Mucosa of descending colon (tissue), 3 donors: ENCODE measurements around the gene TAPT1. TPM values are rescaled to one million over a fixed set of nuclear protein-coding genes. Genes with fewer than 3 reads are reported as not detected.

Experiments
- ATAC-seq: fragments of 200-7000 bp; cut with Tn5 transposase; one replicate; pipeline ENCODE4 v1.9.1; 2020; ENCODE audit warnings: mild to moderate bottlenecking, moderate library complexity
- DNase-seq, 3 donors: peaks; one replicate each; pipeline ENCODE4 v3.0.0-alpha.2; 2020
- H3K36me3 ChIP-seq: fragments of 200-600 bp; one replicate; pipeline ENCODE4 v1.8.0; 2021; ENCODE audit warnings: low read depth, mild to moderate bottlenecking
- H3K4me1 ChIP-seq: fragments of 200-600 bp; one replicate; pipeline ENCODE4 v1.8.0; 2021; ENCODE audit warnings: low read depth, mild to moderate bottlenecking
- H3K4me3 ChIP-seq: fragments of 200-600 bp; one replicate; pipeline ENCODE4 v1.8.0; 2021; ENCODE audit warnings: mild to moderate bottlenecking
- H3K9me3 ChIP-seq: fragments of 200-600 bp; one replicate; pipeline ENCODE4 v1.8.0; 2021; ENCODE audit warnings: mild to moderate bottlenecking
- intact Hi-C, 2 donors: fragments of 100-400 bp; cut with DNase I in 1 of 2; cut with micrococcal nuclease in 1 of 2; formaldehyde crosslinking; loops; one replicate each; pipeline versions ENCODE4 v1.11.0 to v1.11.1; 2022; cut with DNase I, micrococcal nuclease
- total RNA-seq, 3 donors: library from RNA; stranded (reverse); fragmentation: NEBNext Ultra II Directional in 2 of 3; extraction: Animal tissue kit (Norgen Biotek cat#: 25700) in 2 of 3; gene quantifications; one replicate each; pipeline versions ENCODE4 v1.2.1 to v1.2.4, GENCODE V29; 2021 to 2023
- TF ChIP-seq, protein P1 (sequence below): fragments of 200-600 bp; IDR thresholded peaks from one replicate; pipeline ENCODE4 v1.8.0; 2022; ENCODE audit warnings: antibody characterized with exemption, mild to moderate bottlenecking
- donor health status: DM: no; HTN: no; CAD: no; lungs with moderate emphysema.
- donor health status: DM: no; HTN: no; CAD: no.
- donor health status: DM: no; HTN: yes; CAD: no.

TAPT1 gene
- total RNA-seq, 3 donors from 2014 or later = 38.2 to 62.6 (median 38.8) TPM

GRCh38 chr4:16222957-16223527, 3.2 kb downstream of the TAPT1 start:
- H3K4me3 ChIP-seq = no peak overlapping the region

GRCh38 chr4:16218950-16219349, 7.3 kb downstream of the TAPT1 start:
- peaks cover 21% of the 10 kb centered on the region for H3K4me1 ChIP-seq
- no peak for ATAC-seq

More at GRCh38 chr4:16222957-16223527, 3.2 kb downstream of the TAPT1 start:
- intact Hi-C loops = no loop called here
- ATAC-seq (no peak), DNase-seq (no peak)
- no peaks in the 10 kb centered on the region for H3K36me3 ChIP-seq
- TF ChIP-seq, protein P1, sequence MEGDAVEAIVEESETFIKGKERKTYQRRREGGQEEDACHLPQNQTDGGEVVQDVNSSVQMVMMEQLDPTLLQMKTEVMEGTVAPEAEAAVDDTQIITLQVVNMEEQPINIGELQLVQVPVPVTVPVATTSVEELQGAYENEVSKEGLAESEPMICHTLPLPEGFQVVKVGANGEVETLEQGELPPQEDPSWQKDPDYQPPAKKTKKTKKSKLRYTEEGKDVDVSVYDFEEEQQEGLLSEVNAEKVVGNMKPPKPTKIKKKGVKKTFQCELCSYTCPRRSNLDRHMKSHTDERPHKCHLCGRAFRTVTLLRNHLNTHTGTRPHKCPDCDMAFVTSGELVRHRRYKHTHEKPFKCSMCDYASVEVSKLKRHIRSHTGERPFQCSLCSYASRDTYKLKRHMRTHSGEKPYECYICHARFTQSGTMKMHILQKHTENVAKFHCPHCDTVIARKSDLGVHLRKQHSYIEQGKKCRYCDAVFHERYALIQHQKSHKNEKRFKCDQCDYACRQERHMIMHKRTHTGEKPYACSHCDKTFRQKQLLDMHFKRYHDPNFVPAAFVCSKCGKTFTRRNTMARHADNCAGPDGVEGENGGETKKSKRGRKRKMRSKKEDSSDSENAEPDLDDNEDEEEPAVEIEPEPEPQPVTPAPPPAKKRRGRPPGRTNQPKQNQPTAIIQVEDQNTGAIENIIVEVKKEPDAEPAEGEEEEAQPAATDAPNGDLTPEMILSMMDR = no peak
- H3K9me3 ChIP-seq = no peaks in the 10 kb centered on the region
- peaks cover 31% of the 10 kb centered on the region for H3K4me1 ChIP-seq

GRCh38 chr4:16217300-16218051, 8.8 kb downstream of the TAPT1 start:
- Histone ChIP-seq H3K36me3 (no peaks in the 10 kb centered on the region), H3K9me3 (no peaks in the 10 kb centered on the region), H3K4me1 (peaks cover 6% of the 10 kb centered on the region), H3K4me3 (no peak overlapping the region)
- no peak for ATAC-seq
- intact Hi-C loops = no loop called here
- no peak for DNase-seq
- TF ChIP-seq, protein P1 = no peak

More at GRCh38 chr4:16218950-16219349, 7.3 kb downstream of the TAPT1 start:
- intact Hi-C loops = no loop called here
- Histone ChIP-seq H3K36me3 (no peaks in the 10 kb centered on the region), H3K9me3 (no peaks in the 10 kb centered on the region), H3K4me3 (no peak overlapping the region)
- DNase-seq = no peak
- TF ChIP-seq, protein P1 = no peak

GRCh38 chr4:16213121-16213520, 13.2 kb downstream of the TAPT1 start:
- TF ChIP-seq, protein P1 = no peak
- H3K36me3 ChIP-seq = no peaks in the 10 kb centered on the region
- intact Hi-C loops = no loop called here
- ATAC-seq = no peak
- DNase-seq = no peak
- no peaks in the 10 kb centered on the region for H3K4me1 ChIP-seq
- H3K9me3 ChIP-seq = no peaks in the 10 kb centered on the region
- no peak overlapping the region for H3K4me3 ChIP-seq

GRCh38 chr4:16212138-16212782, 14.0 kb downstream of the TAPT1 start:
- Histone ChIP-seq H3K9me3 (no peaks in the 10 kb centered on the region), H3K4me3 (no peak overlapping the region), H3K36me3 (no peaks in the 10 kb centered on the region), H3K4me1 (no peaks in the 10 kb centered on the region)
- ATAC-seq (no peak), DNase-seq (no peak)
- TF ChIP-seq, protein P1 = no peak
- intact Hi-C loops = no loop called here
